HCT116 (cell line): ENCODE results near the gene FHDC1. TPM values are rescaled to one million over a fixed set of nuclear protein-coding genes. Genes with fewer than 3 reads are reported as not detected.

Experiments
- ATAC-seq: fragments of 200-7000 bp; cut with Tn5 transposase; 2 replicates; pipeline ENCODE4 v1.9.1; 2020; ENCODE audit warnings: mild to moderate bottlenecking, moderate library complexity
- BruUV-seq: library from RNA; stranded (reverse); fragments of 400-500 nt; replicated peaks from 2 replicates; lab custom pipeline; 2021; lab: Mats Ljungman, UMichigan
- CTCF ChIA-PET: fragments of 300-600 bp; sonication (Branson Sonifier 250); formaldehyde crosslinking; loops from one replicate; lab custom pipeline; 2021; ENCODE audit warnings: antibody characterized with exemption; lab: Charles Lee
- POLR2A ChIA-PET: fragments of 300-600, 350-600 bp; sonication (Branson Sonifier 250); formaldehyde crosslinking; loops from one replicate; lab custom pipeline; 2021; ENCODE audit warnings: antibody characterized with exemption; lab: Charles Lee
- RAD21 ChIA-PET, 2 experiments: fragments of 300-600 bp; sonication (Branson Sonifier 250); formaldehyde crosslinking; loops; one replicate each; lab custom pipeline; 2023; ENCODE audit warnings: low total read pairs in 2 of 2; ENCODE audit not compliant: uncharacterized antibody in 2 of 2, unreplicated experiment in 2 of 2, low non-redundant PET in 1 of 2; lab: Charles Lee
- DNase-seq: peaks from one replicate; pipeline ENCODE4 v3.0.0-alpha.2; 2010; ENCODE audit warnings: low read depth, low spot score
- H2AFZ ChIP-seq: fragments of 200-600 bp; shearing (Covaris generic), sonication (generic); 2 replicates; pipeline ENCODE4 v1.6.1; 2017; ENCODE audit warnings: low read depth, mixed run types, mixed read lengths, antibody characterized with exemption, low read length; ENCODE audit not compliant: poor library complexity, severe bottlenecking
- H3K27ac ChIP-seq: 2 replicates; pipeline ENCODE4 v1.5.1; 2012; ENCODE audit warnings: low read depth, low read length
- H3K27me3 ChIP-seq: fragments of 200-600 bp; sonication (generic); 2 replicates; pipeline ENCODE4 v1.6.1; 2016; ENCODE audit warnings: mixed run types, low read length, mixed read lengths; ENCODE audit not compliant: insufficient read depth
- H3K36me3 ChIP-seq, 2 experiments: fragments of 200-500 bp in 1 of 2; fragments of 200-600 bp in 1 of 2; sonication (Bioruptor generic) in 1 of 2; sonication (generic) in 1 of 2; 2 replicates each; pipeline versions ENCODE4 v1.5.1 to v1.6.1; 2014 to 2016; ENCODE audit warnings: low read length in 2 of 2, inconsistent platforms in 1 of 2, mixed read lengths in 1 of 2, mixed run types in 1 of 2; ENCODE audit not compliant: insufficient read depth in 2 of 2, control insufficient read depth in 1 of 2
- H3K4me1 ChIP-seq, 2 experiments: fragments of 200-600 bp in 1 of 2; sonication (generic) in 1 of 2; 2 replicates each; pipeline versions ENCODE4 v1.5.1 to v1.6.1; 2012 to 2017; ENCODE audit warnings: low read length in 2 of 2, inconsistent platforms in 1 of 2, mild to moderate bottlenecking in 1 of 2, mixed read lengths in 1 of 2, mixed run types in 1 of 2, moderate library complexity in 1 of 2; ENCODE audit not compliant: insufficient read depth in 2 of 2, control insufficient read depth in 1 of 2
- H3K4me2 ChIP-seq: fragments of 200-600 bp; sonication (generic); 2 replicates; pipeline ENCODE4 v1.6.1; 2017; ENCODE audit warnings: mixed run types, low read length, mixed read lengths
- H3K4me3 ChIP-seq, 2 experiments: fragments of 200-600 bp in 1 of 2; sonication (generic) in 1 of 2; replicated peaks in 1 of 2; 2 replicates each; pipeline ENCODE4 v1.5.1; 2011 to 2016; ENCODE audit warnings: low read length in 2 of 2, control low read depth in 1 of 2, low read depth in 1 of 2, mild to moderate bottlenecking in 1 of 2, mixed read lengths in 1 of 2, mixed run types in 1 of 2
- H3K79me2 ChIP-seq: fragments of 200-600 bp; sonication (generic); 2 replicates; pipeline ENCODE4 v1.6.1; 2017; ENCODE audit warnings: mild to moderate bottlenecking, mixed run types, low read length, moderate library complexity, mixed read lengths; ENCODE audit not compliant: insufficient read depth
- H3K9ac ChIP-seq: fragments of 200-600 bp; sonication (generic); 2 replicates; pipeline ENCODE4 v1.6.1; 2016; ENCODE audit warnings: low read length, mixed read lengths
- H3K9me2 ChIP-seq: fragments of 200-600 bp; sonication (generic), shearing (Covaris generic); 2 replicates; pipeline ENCODE4 v1.6.1; 2017; ENCODE audit warnings: mixed run types, mild to moderate bottlenecking, moderate library complexity; ENCODE audit not compliant: insufficient read depth
- H3K9me3 ChIP-seq, 2 experiments: fragments of 200-500 bp in 1 of 2; fragments of 200-600 bp in 1 of 2; sonication (Bioruptor generic) in 1 of 2; sonication (generic) in 1 of 2; 2 replicates each; pipeline ENCODE4 v1.6.1; 2014 to 2017; ENCODE audit warnings: low read length in 2 of 2, mixed read lengths in 2 of 2, inconsistent platforms in 1 of 2, low read depth in 1 of 2, mild to moderate bottlenecking in 1 of 2, mixed run types in 1 of 2, moderate library complexity in 1 of 2; ENCODE audit not compliant: control insufficient read depth in 1 of 2, insufficient read depth in 1 of 2
- H4K20me1 ChIP-seq: fragments of 200-600 bp; sonication (generic), shearing (Covaris generic); 2 replicates; pipeline ENCODE4 v1.6.1; 2017; ENCODE audit warnings: mixed run types, mild to moderate bottlenecking, moderate library complexity; ENCODE audit not compliant: insufficient read depth
- CBX3 ChIP-seq: IDR thresholded peaks from 2 replicates; pipeline ENCODE4 v1.6.1; 2012; ENCODE audit warnings: low read depth
- EGR1 ChIP-seq: IDR thresholded peaks from 2 replicates; pipeline ENCODE4 v1.6.1; 2012; ENCODE audit warnings: low read depth
- EZH2 ChIP-seq: fragments of 200-600 bp; sonication (generic); IDR thresholded peaks from 2 replicates; pipeline ENCODE4 v1.6.1; 2017; ENCODE audit warnings: antibody characterized with exemption, mixed run types
- EZH2phosphoT487 ChIP-seq: fragments of 200-600 bp; IDR thresholded peaks from 2 replicates; pipeline ENCODE4 v1.6.1; 2018; ENCODE audit warnings: antibody characterized with exemption, borderline replicate concordance
- POLR2A ChIP-seq: IDR thresholded peaks from 2 replicates; pipeline ENCODE4 v1.7.0; 2011; ENCODE audit warnings: borderline replicate concordance; ENCODE audit not compliant: insufficient read depth, insufficient read length; ENCODE audit errors: extremely low read depth
- POLR2AphosphoS5 ChIP-seq: IDR thresholded peaks from 2 replicates; pipeline ENCODE4 v1.6.1; 2011; ENCODE audit warnings: mild to moderate bottlenecking, low read depth, low read length, moderate library complexity
- RAD21 ChIP-seq: IDR thresholded peaks from 2 replicates; pipeline ENCODE4 v1.6.1; 2012; ENCODE audit warnings: low read depth, mild to moderate bottlenecking
- SIN3A ChIP-seq: IDR thresholded peaks from 2 replicates; pipeline ENCODE4 v1.6.1; 2012; ENCODE audit warnings: low read depth
- TCF7L2 ChIP-seq: IDR thresholded peaks from 2 replicates; pipeline ENCODE4 v1.7.0; 2011; ENCODE audit warnings: borderline replicate concordance, inconsistent platforms; ENCODE audit not compliant: insufficient read depth, insufficient read length; ENCODE audit errors: extremely low read depth
- YY1 ChIP-seq: IDR thresholded peaks from 2 replicates; pipeline ENCODE4 v1.6.1; 2011; ENCODE audit warnings: low read length, low read depth, moderate library complexity, mild to moderate bottlenecking; ENCODE audit not compliant: insufficient replicate concordance; ENCODE audit errors: extremely low read depth
- ZFX ChIP-seq: fragments of 450-650 bp; IDR thresholded peaks from 2 replicates; pipeline ENCODE4 v1.6.1; 2017
- intact Hi-C: fragments of 100-400 bp; cut with micrococcal nuclease; formaldehyde crosslinking; loops from 2 replicates; pipeline ENCODE4 v1.10.0; 2022
- total RNA-seq: library from RNA; stranded (reverse); gene quantifications from one replicate; pipeline ENCODE4 v1.2.1, GENCODE V29; 2021; ENCODE audit not compliant: unreplicated experiment
- TF ChIP-seq, protein P1 (sequence below): IDR thresholded peaks from 2 replicates; pipeline ENCODE4 v1.6.1; 2012
- TF ChIP-seq, protein P2 (sequence below), 3 experiments: fragments of 200-600 bp in 1 of 3; sonication (generic) in 1 of 3; IDR thresholded peaks in 2 of 3; conservative IDR thresholded peaks in 1 of 3; 2 replicates each; pipeline ENCODE4 v1.5.1; 2012 to 2017; ENCODE audit warnings: low read depth in 2 of 3, low read length in 2 of 3, antibody characterized with exemption in 1 of 3, borderline replicate concordance in 1 of 3, control low read depth in 1 of 3, mild to moderate bottlenecking in 1 of 3, mixed read lengths in 1 of 3, mixed run types in 1 of 3, moderate library complexity in 1 of 3; ENCODE audit not compliant: insufficient read depth in 1 of 3
- TF ChIP-seq, protein P3 (sequence below): IDR thresholded peaks from 2 replicates; pipeline ENCODE4 v1.6.1; 2011; ENCODE audit warnings: mild to moderate bottlenecking, low read length, moderate library complexity; ENCODE audit not compliant: insufficient replicate concordance; ENCODE audit errors: extremely low read depth
- TF ChIP-seq, protein P4 (sequence below): IDR thresholded peaks from 2 replicates; pipeline ENCODE4 v1.6.1; 2012; ENCODE audit warnings: low read depth

Gene FHDC1
- total RNA-seq, 1 experiment from 2014 or later: 1.8 TPM

DNA sequence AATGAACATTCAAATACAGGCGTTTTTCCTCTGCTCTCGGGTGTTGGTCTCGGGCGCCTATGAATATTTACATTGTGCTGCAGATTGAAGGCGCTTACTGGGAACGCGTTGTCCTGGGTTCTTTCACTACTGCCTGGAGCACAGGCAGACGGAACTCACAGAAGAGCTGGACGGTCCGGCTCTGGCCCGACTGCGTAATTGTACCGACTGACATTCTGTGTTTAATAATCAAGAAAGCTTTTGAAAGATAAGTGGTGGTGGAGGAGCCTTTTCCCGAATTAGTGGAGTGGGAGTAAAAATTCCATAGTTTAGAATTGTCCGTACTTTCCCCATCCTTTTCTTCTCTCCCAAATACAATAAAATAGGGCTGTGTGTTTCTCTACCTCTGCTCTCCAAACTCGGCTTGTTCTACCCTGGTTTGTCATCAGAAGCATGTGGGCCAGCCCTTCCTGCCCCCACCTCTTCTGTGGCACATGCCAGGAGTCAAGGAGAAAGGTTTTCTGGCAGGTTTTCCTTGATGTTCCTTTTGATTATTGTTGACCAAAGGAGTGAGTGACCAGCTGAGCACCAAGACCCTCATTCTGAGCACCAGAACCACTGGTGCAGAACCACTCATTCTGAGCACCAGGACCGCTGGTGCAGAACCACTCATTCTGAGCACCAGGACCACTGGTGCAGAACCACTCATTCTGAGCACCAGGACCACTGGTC lies 2.3 kb downstream of the FHDC1 start:
- Histone ChIP-seq H3K9me3 (no peaks in the 10 kb centered on the region), H3K9ac (no peak overlapping the region), H3K4me3 (no peak overlapping the region), H2AFZ (no peak overlapping the region), H3K79me2 (no peaks in the 10 kb centered on the region), H3K4me1 (peaks cover 14 to 32% of the 10 kb centered on the region in 2 experiments), H3K4me2 (no peak overlapping the region), H3K27me3 (peaks cover 21% of the 10 kb centered on the region; the same call in 1 of the 2 replicates), H3K36me3 (no peaks in the 10 kb centered on the region), H3K9me2 (no peaks in the 10 kb centered on the region), H3K27ac (no peak overlapping the region), H4K20me1 (no peaks in the 10 kb centered on the region)
- TF ChIP-seq, protein P1, sequence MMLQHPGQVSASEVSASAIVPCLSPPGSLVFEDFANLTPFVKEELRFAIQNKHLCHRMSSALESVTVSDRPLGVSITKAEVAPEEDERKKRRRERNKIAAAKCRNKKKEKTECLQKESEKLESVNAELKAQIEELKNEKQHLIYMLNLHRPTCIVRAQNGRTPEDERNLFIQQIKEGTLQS: no peak
- TF ChIP-seq, protein P2, sequence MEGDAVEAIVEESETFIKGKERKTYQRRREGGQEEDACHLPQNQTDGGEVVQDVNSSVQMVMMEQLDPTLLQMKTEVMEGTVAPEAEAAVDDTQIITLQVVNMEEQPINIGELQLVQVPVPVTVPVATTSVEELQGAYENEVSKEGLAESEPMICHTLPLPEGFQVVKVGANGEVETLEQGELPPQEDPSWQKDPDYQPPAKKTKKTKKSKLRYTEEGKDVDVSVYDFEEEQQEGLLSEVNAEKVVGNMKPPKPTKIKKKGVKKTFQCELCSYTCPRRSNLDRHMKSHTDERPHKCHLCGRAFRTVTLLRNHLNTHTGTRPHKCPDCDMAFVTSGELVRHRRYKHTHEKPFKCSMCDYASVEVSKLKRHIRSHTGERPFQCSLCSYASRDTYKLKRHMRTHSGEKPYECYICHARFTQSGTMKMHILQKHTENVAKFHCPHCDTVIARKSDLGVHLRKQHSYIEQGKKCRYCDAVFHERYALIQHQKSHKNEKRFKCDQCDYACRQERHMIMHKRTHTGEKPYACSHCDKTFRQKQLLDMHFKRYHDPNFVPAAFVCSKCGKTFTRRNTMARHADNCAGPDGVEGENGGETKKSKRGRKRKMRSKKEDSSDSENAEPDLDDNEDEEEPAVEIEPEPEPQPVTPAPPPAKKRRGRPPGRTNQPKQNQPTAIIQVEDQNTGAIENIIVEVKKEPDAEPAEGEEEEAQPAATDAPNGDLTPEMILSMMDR (IDR thresholded peaks at IDR 0.05 in 2 of 3, conservative IDR thresholded peaks at IDR 0.05 in 1 of 3; ENCODE audit: borderline replicate concordance in 1 of 3, insufficient read depth in 1 of 3, low read depth in 2 of 3, low read length in 2 of 3): no peak
- no peak for TF ChIP-seq CBX3
- no peak for TF ChIP-seq EGR1
- no peak for TF ChIP-seq RAD21
- no peak for TF ChIP-seq POLR2A
- no peak for TF ChIP-seq EZH2phosphoT487
- TF ChIP-seq SIN3A: no peak
- no peak for TF ChIP-seq YY1
- TF ChIP-seq EZH2: no peak
- no peak for TF ChIP-seq TCF7L2
- no peak for TF ChIP-seq ZFX
- TF ChIP-seq, protein P3, sequence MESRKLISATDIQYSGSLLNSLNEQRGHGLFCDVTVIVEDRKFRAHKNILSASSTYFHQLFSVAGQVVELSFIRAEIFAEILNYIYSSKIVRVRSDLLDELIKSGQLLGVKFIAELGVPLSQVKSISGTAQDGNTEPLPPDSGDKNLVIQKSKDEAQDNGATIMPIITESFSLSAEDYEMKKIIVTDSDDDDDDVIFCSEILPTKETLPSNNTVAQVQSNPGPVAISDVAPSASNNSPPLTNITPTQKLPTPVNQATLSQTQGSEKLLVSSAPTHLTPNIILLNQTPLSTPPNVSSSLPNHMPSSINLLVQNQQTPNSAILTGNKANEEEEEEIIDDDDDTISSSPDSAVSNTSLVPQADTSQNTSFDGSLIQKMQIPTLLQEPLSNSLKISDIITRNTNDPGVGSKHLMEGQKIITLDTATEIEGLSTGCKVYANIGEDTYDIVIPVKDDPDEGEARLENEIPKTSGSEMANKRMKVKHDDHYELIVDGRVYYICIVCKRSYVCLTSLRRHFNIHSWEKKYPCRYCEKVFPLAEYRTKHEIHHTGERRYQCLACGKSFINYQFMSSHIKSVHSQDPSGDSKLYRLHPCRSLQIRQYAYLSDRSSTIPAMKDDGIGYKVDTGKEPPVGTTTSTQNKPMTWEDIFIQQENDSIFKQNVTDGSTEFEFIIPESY: no peak
- TF ChIP-seq POLR2AphosphoS5: no peak
- TF ChIP-seq, protein P4, sequence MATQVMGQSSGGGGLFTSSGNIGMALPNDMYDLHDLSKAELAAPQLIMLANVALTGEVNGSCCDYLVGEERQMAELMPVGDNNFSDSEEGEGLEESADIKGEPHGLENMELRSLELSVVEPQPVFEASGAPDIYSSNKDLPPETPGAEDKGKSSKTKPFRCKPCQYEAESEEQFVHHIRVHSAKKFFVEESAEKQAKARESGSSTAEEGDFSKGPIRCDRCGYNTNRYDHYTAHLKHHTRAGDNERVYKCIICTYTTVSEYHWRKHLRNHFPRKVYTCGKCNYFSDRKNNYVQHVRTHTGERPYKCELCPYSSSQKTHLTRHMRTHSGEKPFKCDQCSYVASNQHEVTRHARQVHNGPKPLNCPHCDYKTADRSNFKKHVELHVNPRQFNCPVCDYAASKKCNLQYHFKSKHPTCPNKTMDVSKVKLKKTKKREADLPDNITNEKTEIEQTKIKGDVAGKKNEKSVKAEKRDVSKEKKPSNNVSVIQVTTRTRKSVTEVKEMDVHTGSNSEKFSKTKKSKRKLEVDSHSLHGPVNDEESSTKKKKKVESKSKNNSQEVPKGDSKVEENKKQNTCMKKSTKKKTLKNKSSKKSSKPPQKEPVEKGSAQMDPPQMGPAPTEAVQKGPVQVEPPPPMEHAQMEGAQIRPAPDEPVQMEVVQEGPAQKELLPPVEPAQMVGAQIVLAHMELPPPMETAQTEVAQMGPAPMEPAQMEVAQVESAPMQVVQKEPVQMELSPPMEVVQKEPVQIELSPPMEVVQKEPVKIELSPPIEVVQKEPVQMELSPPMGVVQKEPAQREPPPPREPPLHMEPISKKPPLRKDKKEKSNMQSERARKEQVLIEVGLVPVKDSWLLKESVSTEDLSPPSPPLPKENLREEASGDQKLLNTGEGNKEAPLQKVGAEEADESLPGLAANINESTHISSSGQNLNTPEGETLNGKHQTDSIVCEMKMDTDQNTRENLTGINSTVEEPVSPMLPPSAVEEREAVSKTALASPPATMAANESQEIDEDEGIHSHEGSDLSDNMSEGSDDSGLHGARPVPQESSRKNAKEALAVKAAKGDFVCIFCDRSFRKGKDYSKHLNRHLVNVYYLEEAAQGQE: no peak
- intact Hi-C loops: loop anchor here (5.0 kb wide), 2 partner anchors 144 to 189 kb away; no protein-coding TSS in a partner anchor
- ChIA-PET RAD21 (no interaction called here), POLR2A (no interaction called here), CTCF (no interaction called here)
- BruUV-seq: no TSS peak
- no peak for ATAC-seq
- no peak for DNase-seq
